Measurements from ENCODE around the gene INSL3.

- TF ChIP-seq CTCF (conservative IDR thresholded peaks at IDR 0.05; ENCODE audit: low read depth, low read length) (no peak), EZH2 (IDR thresholded peaks at IDR 0.05; ENCODE audit: borderline replicate concordance, low read depth, low read length, poor library complexity, severe bottlenecking) (no peak)
These were observed 13.2 kb upstream of the INSL3 start for GRCh38 chr19:17834350-17835181.
